ENCODE data around the gene CDH18. TPM values are rescaled to one million over a fixed set of nuclear protein-coding genes. Genes with fewer than 3 reads are reported as not detected.

Gene CDH18
- total and polyA plus RNA-seq, 3 donors from 2014 or later: 6.4 to 11.3 (median 10.7) TPM

GRCh38 chr5:19701731-19702130 is 286.3 kb downstream of the CDH18 start:
- WGBS, 2 donors: 93 to 94% methylated on average over 5 of the region's 5 CpGs
- no peak overlapping the region for H3K27ac ChIP-seq
- no peak overlapping the region for H3K4me3 ChIP-seq
- no peak for DNase-seq
- H3K9me3 ChIP-seq: no peaks in the 10 kb centered on the region
- intact Hi-C loops (cut with DNase I; ENCODE audit: low total_unique reads): no loop called here
- no peaks in the 10 kb centered on the region for H3K4me1 ChIP-seq
- H3K36me3 ChIP-seq (ENCODE audit: low read depth, missing control alignments): no peaks in the 10 kb centered on the region
- H3K27me3 ChIP-seq: no peaks in the 10 kb centered on the region
- TF ChIP-seq CTCF (IDR thresholded peaks at IDR 0.05) (no peak), POLR2A (IDR thresholded peaks at IDR 0.05) (no peak)

GRCh38 chr5:19694949-19695611 is 292.9 kb downstream of the CDH18 start:
- no peaks in the 10 kb centered on the region for H3K27me3 ChIP-seq
- H3K4me3 ChIP-seq: no peak overlapping the region
- H3K36me3 ChIP-seq (ENCODE audit: low read depth, missing control alignments): no peaks in the 10 kb centered on the region
- no peak for TF ChIP-seq POLR2A (IDR thresholded peaks at IDR 0.05)
- no peak for TF ChIP-seq CTCF (IDR thresholded peaks at IDR 0.05)
- no peaks in the 10 kb centered on the region for H3K9me3 ChIP-seq
- H3K4me1 ChIP-seq: no peaks in the 10 kb centered on the region
- no peak for DNase-seq
- no peak overlapping the region for H3K27ac ChIP-seq
- 81% methylated on average over 4 of the region's 4 CpGs for WGBS, 2 donors
- intact Hi-C loops (cut with DNase I; ENCODE audit: low total_unique reads): no loop called here

- H3K36me3 ChIP-seq (ENCODE audit: low read depth, missing control alignments): no peaks in the 10 kb centered on the region
- intact Hi-C loops (cut with DNase I; ENCODE audit: low total_unique reads): no loop called here
- H3K4me1 ChIP-seq: no peaks in the 10 kb centered on the region
- TF ChIP-seq CTCF (IDR thresholded peaks at IDR 0.05): no peak
- no peak for TF ChIP-seq POLR2A (IDR thresholded peaks at IDR 0.05)
- H3K27me3 ChIP-seq: no peaks in the 10 kb centered on the region
- H3K27ac ChIP-seq: no peak overlapping the region
- no peak for DNase-seq
- WGBS, 2 donors: 88 to 92% methylated on average over 1 of the region's 1 CpG
- H3K9me3 ChIP-seq: no peaks in the 10 kb centered on the region
- no peak overlapping the region for H3K4me3 ChIP-seq
Observed at GRCh38 chr5:19690978-19691377, 297.0 kb downstream of the CDH18 start.

GRCh38 chr5:19685473-19685872 is 302.5 kb downstream of the CDH18 start:
- Histone ChIP-seq H3K4me3 (no peak overlapping the region), H3K36me3 (ENCODE audit: low read depth, missing control alignments) (no peaks in the 10 kb centered on the region), H3K9me3 (no peaks in the 10 kb centered on the region), H3K27me3 (no peaks in the 10 kb centered on the region), H3K27ac (no peak overlapping the region), H3K4me1 (no peaks in the 10 kb centered on the region)
- TF ChIP-seq CTCF (IDR thresholded peaks at IDR 0.05): no peak
- no peak for TF ChIP-seq POLR2A (IDR thresholded peaks at IDR 0.05)
- intact Hi-C loops (cut with DNase I; ENCODE audit: low total_unique reads): no loop called here
- WGBS, 2 donors: 93 to 99% methylated on average over 3 of the region's 3 CpGs
- DNase-seq: no peak

- intact Hi-C loops (cut with DNase I; ENCODE audit: low total_unique reads): no loop called here
- whole genome bisulfite sequencing, 2 donors: 37 to 52% methylated on average over 3 of the region's 3 CpGs
- TF ChIP-seq POLR2A (IDR thresholded peaks at IDR 0.05) (no peak), CTCF (IDR thresholded peaks at IDR 0.05) (no peak)
- no peaks in the 10 kb centered on the region for H3K27me3 ChIP-seq
- H3K9me3 ChIP-seq: no peaks in the 10 kb centered on the region
- H3K36me3 ChIP-seq (ENCODE audit: low read depth, missing control alignments): no peaks in the 10 kb centered on the region
- H3K27ac ChIP-seq: no peak overlapping the region
- no peak overlapping the region for H3K4me3 ChIP-seq
- no peak for DNase-seq
- no peaks in the 10 kb centered on the region for H3K4me1 ChIP-seq
Observed at GRCh38 chr5:19676895-19677294, 311.1 kb downstream of the CDH18 start.
